HEK293T (cell line): ENCODE data around the gene PCNX2.
"Not testable (repeated sequence)": the region's sequence is repeated elsewhere in the genome, so short reads cannot be mapped to it uniquely, and the experiment has no call there.

ENCODE experiments used
- CTCF ChIA-PET: fragments of 350-600 bp; formaldehyde crosslinking; extraction: SDS; loops from one replicate; lab custom pipeline; 2021; ENCODE audit warnings: antibody characterized with exemption, inconsistent platforms; lab: Yijun Ruan, JAX
- POLR2A ChIA-PET: fragments of 350-600 bp; formaldehyde crosslinking; extraction: SDS; loops from one replicate; lab custom pipeline; 2020; ENCODE audit warnings: antibody characterized with exemption, inconsistent platforms; lab: Yijun Ruan, JAX
- DNase-seq: peaks from one replicate; pipeline ENCODE4 v3.0.0; 2012; ENCODE audit warnings: mixed read lengths; ENCODE audit errors: extremely low spot score
- ARNT ChIP-seq: fragments of 450-650 bp; IDR thresholded peaks from 2 replicates; pipeline ENCODE4 v1.6.1; 2017; ENCODE audit warnings: mild to moderate bottlenecking
- BHLHE40 ChIP-seq: fragments of 450-650 bp; IDR thresholded peaks from 2 replicates; pipeline ENCODE4 v1.6.1; 2016; ENCODE audit warnings: mild to moderate bottlenecking, moderate library complexity, borderline replicate concordance
- CTBP1 ChIP-seq: fragments of 450-650 bp; IDR thresholded peaks from 2 replicates; pipeline ENCODE4 v1.6.1; 2016; ENCODE audit warnings: borderline replicate concordance
- ELF4 ChIP-seq: fragments of 450-650 bp; IDR thresholded peaks from 2 replicates; pipeline ENCODE4 v1.6.1; 2017; ENCODE audit warnings: antibody characterized with exemption
- FOXA1 ChIP-seq: fragments of 450-650 bp; IDR thresholded peaks from 2 replicates; pipeline ENCODE4 v1.6.1; 2016; ENCODE audit warnings: mild to moderate bottlenecking
- FOXK2 ChIP-seq: fragments of 450-650 bp; IDR thresholded peaks from 2 replicates; pipeline ENCODE4 v1.6.1; 2016; ENCODE audit warnings: mild to moderate bottlenecking
- FOXM1 ChIP-seq: fragments of 450-650 bp; IDR thresholded peaks from 2 replicates; pipeline ENCODE4 v1.6.1; 2017; ENCODE audit warnings: mild to moderate bottlenecking, borderline replicate concordance
- HDGF ChIP-seq: fragments of 450-650 bp; IDR thresholded peaks from 2 replicates; pipeline ENCODE4 v1.6.1; 2017; ENCODE audit warnings: antibody characterized with exemption, borderline replicate concordance
- L3MBTL2 ChIP-seq: fragments of 450-650 bp; conservative IDR thresholded peaks from 2 replicates; pipeline ENCODE4 v1.6.1; 2016; ENCODE audit warnings: mild to moderate bottlenecking
- LEF1 ChIP-seq: fragments of 450-650 bp; IDR thresholded peaks from 2 replicates; pipeline ENCODE4 v1.6.1; 2017; ENCODE audit warnings: mild to moderate bottlenecking, borderline replicate concordance
- NFRKB ChIP-seq: fragments of 450-650 bp; IDR thresholded peaks from 2 replicates; pipeline ENCODE4 v1.6.1; 2016; ENCODE audit warnings: mild to moderate bottlenecking, moderate library complexity
- SP1 ChIP-seq: fragments of 450-650 bp; IDR thresholded peaks from 2 replicates; pipeline ENCODE4 v1.6.1; 2017
- SUZ12 ChIP-seq: fragments of 450-650 bp; IDR thresholded peaks from 2 replicates; pipeline ENCODE4 v1.6.1; 2016; ENCODE audit warnings: mild to moderate bottlenecking
- TARDBP ChIP-seq: fragments of 450-650 bp; IDR thresholded peaks from 2 replicates; pipeline ENCODE4 v1.6.1; 2016
- ZNF384 ChIP-seq: fragments of 450-650 bp; IDR thresholded peaks from 2 replicates; pipeline ENCODE4 v1.6.1; 2016
- TF ChIP-seq, protein P1 (sequence below): fragments of 450-650 bp; IDR thresholded peaks from 2 replicates; pipeline ENCODE4 v1.6.1; 2016

Gene PCNX2

DNA sequence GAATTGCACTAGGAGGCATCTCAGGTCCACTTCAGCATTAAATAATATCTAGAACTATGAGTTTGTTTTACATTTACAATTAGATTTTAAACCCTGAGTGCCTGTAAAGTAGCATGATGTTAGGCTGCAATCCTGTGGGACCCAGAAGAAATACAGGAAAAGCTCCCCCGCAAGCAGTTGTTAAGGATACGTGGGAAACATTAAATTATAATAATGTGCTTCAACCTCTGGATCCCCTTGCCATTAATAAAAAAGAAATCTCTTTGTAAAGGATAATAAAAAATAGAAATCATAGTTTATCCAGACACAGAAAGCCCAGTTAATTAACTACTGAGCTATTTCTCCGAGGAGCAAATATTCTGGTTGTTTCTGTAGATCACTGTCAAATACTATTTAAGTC lies 106.0 kb downstream of the PCNX2 start:
- CTCF ChIA-PET = no interaction called here
- no peak for TF ChIP-seq HDGF
- TF ChIP-seq CTBP1 = no peak
- no peak for TF ChIP-seq FOXM1
- POLR2A ChIA-PET = no interaction called here
- DNase-seq = no peak

DNA sequence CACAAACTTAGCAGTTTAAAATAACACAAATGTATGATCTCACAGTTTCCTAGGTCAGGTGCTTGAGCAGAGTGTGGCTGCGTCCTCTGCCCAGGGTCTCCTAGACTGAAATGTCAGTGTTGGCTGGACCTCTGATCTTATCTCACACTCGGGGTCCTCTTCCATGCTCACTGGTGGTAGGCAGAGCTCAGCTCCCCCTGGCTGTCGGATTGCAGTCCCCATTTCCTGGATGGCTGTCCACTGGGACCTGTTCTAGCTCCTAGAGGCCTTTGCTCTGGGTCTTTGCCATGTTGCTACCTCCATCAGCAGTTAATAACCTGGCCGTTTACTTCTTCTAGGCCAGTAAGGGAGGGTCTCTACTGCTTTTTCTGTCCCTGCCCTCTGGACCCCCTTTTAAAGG lies 107.5 kb downstream of the PCNX2 start:
- no peak for DNase-seq
- no peak for TF ChIP-seq SUZ12
- TF ChIP-seq ZNF384 = no peak
- TF ChIP-seq TARDBP = no peak
- no peak for TF ChIP-seq FOXK2
- no peak for TF ChIP-seq ARNT
- no peak for TF ChIP-seq LEF1
- TF ChIP-seq, protein P1, sequence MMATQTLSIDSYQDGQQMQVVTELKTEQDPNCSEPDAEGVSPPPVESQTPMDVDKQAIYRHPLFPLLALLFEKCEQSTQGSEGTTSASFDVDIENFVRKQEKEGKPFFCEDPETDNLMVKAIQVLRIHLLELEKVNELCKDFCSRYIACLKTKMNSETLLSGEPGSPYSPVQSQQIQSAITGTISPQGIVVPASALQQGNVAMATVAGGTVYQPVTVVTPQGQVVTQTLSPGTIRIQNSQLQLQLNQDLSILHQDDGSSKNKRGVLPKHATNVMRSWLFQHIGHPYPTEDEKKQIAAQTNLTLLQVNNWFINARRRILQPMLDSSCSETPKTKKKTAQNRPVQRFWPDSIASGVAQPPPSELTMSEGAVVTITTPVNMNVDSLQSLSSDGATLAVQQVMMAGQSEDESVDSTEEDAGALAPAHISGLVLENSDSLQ = no peak
- no peak for TF ChIP-seq ELF4
- TF ChIP-seq CTBP1 = no peak
- TF ChIP-seq FOXM1 = no peak
- no peak for TF ChIP-seq NFRKB
- no peak for TF ChIP-seq L3MBTL2
- TF ChIP-seq HDGF = no peak
- no peak for TF ChIP-seq SP1
- TF ChIP-seq FOXA1 = no peak
- no peak for TF ChIP-seq BHLHE40
- CTCF ChIA-PET = no interaction called here
- POLR2A ChIA-PET = no interaction called here

DNA sequence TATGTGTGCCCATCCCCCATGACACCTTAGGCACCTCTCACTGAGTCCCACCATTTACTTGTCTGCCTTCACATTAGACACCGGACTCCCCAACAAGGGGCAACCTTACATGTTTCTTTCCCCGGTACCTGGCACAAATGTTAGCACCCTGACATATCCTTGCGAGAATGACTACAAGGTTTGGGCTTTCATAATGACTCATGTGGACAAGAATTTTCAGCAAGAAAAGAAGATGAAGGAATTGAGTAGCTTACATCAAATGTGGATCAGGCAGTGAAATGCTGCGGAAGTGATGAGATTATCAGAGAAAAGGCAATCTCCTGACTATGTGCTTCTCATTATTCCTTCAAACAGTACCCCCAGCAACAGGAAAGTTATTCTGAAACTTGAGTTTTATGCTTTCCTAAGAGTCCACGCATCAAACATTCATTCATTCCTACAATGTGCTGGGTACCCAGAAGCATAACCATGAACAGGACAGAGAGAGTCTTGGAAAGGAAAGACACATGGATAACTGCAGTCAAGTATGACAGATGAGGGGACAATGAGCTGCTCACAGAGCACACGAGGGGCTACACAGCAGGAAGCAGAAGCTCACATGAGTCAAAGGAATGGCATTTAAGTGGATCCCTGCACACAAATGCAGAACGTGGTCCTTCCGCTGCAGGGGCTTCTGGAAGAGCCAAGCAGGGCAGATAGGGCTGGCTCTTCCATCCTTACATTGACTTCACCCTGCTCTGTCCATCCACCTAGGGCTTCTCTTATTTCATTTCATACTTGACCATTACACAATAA lies 112.1 kb downstream of the PCNX2 start:
- ChIA-PET POLR2A (no interaction called here), CTCF (interaction anchor here (0.6 kb wide), 1 partner anchor 53 kb away, joined by 3 read pairs; no protein-coding TSS in a partner anchor)
- no peak for DNase-seq
- no peak for TF ChIP-seq TARDBP
- TF ChIP-seq NFRKB = no peak
- TF ChIP-seq ZNF384 = no peak
- TF ChIP-seq, protein P1 = no peak
- TF ChIP-seq SP1 = no peak
- no peak for TF ChIP-seq L3MBTL2
- no peak for TF ChIP-seq BHLHE40
- TF ChIP-seq ARNT = no peak
- TF ChIP-seq ELF4 = no peak
- no peak for TF ChIP-seq FOXK2
- TF ChIP-seq FOXM1 = no peak
- TF ChIP-seq CTBP1 = no peak
- TF ChIP-seq SUZ12 = no peak
- TF ChIP-seq FOXA1 = no peak
- TF ChIP-seq LEF1 = no peak
- TF ChIP-seq HDGF = no peak

DNA sequence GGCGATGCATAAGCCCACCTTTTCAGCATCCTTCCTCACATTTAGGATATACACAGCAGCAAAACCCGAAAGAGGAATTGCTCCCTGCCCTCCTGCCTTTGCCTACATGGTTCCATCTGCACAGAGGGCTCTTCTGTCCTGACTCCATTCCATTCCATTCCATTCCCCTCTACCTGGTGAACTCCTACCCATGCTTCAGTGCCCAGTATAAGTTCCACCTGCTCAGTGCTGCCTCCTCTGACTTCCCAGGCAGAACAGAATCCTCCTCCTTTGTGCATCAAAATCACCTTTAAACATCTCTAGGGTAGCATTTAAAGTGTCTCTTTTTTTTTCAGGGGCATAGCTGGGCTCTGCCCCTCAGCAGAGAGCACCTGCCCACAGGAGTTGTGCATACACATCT lies 112.9 kb downstream of the PCNX2 start:
- no peak for TF ChIP-seq LEF1
- ChIA-PET CTCF (no interaction called here), POLR2A (no interaction called here)
- no peak for DNase-seq

DNA sequence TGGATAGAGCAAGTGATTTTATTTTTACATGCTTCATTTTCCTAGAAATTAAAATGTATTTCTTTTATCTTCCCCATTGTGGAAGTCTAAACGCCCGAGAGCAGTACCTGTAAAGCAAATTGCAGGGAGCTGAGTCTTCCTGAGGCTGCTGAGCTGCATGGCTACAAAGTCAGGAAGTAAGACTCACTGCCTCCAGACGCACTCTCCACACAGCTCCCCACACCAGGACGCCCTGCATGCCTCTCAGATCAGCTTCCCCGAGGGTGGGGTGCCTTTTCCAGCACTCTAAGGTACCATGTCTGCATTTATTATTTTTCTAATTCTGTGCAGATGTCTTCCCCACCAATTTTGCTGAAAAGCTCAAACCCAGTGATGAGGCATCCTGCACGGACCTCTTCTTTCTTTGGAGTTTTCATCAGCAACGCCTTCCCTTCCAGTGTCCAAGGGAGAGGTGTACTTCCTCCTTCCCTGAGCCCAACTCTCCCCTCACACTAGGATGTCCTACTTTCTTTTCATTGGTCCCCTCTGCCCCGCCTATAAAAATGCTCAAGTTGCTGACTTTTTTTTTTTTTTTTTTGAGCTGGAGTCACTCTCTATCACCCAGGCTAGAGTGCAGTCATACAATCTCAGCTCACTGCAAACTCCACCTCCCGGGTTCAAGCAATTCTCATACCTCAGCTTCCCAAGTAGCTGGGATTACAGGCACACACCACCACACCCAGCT lies 114.7 kb downstream of the PCNX2 start:
- no peak for DNase-seq
- peak; percentile 69; the same call in 1 of the 2 replicates for TF ChIP-seq ZNF384
- no peak for TF ChIP-seq LEF1
- no peak for TF ChIP-seq FOXA1
- TF ChIP-seq NFRKB = no peak
- TF ChIP-seq HDGF = no peak
- TF ChIP-seq, protein P1 = no peak
- ChIA-PET CTCF (interaction anchor here (0.5 to 0.6 kb wide), 2 partner anchors 228 to 1318 kb away, joined by 3 read pairs; no protein-coding TSS in a partner anchor), POLR2A (no interaction called here)

DNA sequence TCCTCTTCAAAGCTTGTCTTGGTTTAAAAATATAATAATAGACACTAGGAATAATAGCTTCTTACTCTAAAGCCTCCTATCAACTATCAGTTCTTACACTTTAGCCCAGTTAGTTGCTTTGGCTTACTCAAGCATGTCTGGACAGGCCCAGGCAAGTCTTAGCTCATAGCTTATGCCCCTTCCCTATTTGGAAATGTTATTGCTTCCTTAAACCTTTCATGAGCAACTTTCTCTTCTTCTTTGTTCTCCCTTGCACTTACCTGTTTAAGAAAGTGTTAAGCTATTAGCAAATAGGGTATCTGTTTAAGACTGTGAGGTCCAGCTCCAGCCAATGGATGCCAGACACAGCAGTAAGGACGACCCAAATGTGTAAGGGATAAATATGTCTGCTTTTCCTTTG lies 115.9 kb downstream of the PCNX2 start:
- DNase-seq, CTCF ChIA-PET, POLR2A ChIA-PET: not testable (repeated sequence)

DNA sequence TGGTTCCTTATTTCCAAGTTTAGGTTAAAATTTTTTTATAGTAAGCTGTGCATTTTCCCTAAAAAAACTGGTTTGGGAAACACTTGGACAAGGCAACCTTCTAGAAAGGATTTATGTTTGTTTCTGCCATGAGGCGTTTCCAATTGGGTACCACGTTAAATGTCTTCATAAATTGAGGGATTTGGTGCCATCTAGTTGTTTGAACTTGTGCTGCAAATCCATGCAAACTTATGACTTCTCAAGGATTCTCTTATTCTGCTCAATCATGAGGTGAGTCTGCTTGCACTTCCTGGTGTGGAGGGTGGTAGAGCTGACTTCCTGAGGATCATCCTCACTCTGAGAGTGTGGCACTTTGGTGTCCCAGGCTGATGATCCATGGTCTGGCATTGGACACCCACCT lies 123.3 kb downstream of the PCNX2 start:
- ChIA-PET POLR2A (no interaction called here), CTCF (no interaction called here)
- TF ChIP-seq BHLHE40 (no peak), FOXK2 (no peak), ELF4 (no peak), HDGF (no peak), SUZ12 (no peak), NFRKB (no peak), ARNT (no peak), FOXA1 (no peak), FOXM1 (no peak), LEF1 (no peak), SP1 (no peak), CTBP1 (no peak), TARDBP (no peak), ZNF384 (no peak)
- TF ChIP-seq, protein P1 = no peak
- DNase-seq = no peak
